ENCODE results near the gene DKC1. TPM values are rescaled to one million over a fixed set of nuclear protein-coding genes. Genes with fewer than 3 reads are reported as not detected.

The DKC1 gene
- total RNA-seq, 2 donors from 2014 or later = 72.8 to 142 TPM

DNA sequence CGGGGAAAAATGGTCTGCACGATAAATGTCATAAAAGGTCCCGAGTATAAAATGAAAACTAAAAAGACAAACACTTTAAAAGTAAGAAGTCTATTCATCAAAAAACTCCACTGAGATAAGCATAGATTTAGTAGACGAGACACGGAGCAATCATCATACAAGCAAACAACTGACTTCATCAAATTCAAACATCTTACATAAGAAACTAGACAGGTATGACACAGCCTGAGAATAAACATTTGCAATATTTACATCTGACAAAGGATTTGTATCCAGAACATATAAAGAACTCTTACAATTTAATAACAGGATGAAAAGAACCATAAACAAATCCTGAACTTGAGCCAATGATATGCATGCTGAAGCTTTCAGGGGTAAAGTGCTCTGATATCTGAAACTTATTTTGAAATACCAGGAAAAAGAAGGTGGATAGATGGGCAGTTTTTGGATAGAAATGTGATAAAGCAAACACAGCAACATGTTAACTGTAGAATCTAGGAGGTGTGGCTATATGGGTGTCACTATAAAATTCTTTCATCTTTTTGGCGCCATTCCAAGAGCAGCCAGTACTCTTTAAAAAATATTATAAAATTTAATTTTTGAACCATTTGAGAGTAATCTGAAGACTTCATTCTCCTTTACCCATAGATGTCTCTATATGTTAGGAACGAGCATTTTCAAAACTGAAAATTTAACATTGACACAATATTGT lies 30.6 kb downstream of the DKC1 start:
- no peak overlapping the region for H3K4me3 Mint-ChIP-seq
- H3K4me1 Mint-ChIP-seq = no peaks in the 10 kb centered on the region
- no peaks in the 10 kb centered on the region for H3K27me3 Mint-ChIP-seq
- no peak overlapping the region for H3K27ac Mint-ChIP-seq
- H3K36me3 Mint-ChIP-seq (ENCODE audit: low read depth) = peaks cover 4% of the 10 kb centered on the region
- ATAC-seq (replicated peaks) = no peak
- H3K9me3 Mint-ChIP-seq = no peaks in the 10 kb centered on the region

DNA sequence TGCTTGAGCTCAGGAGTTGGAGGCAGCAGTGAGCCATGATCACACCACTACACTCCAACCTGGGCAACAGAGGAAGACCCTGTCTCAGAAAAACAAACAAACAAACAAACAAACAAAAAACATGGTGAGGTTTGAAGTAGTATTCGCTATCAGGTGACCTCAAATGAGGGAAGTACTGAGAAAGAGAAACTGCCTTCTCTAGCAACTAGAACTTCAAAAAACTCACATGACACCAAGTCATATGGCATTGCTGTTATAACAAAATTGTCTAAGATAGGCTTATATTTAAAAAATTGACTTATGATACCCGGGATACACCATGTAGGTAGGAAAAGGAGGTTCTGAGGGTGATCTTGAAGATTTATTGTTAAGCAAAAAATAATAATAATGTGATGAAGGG lies 32.4 kb downstream of the DKC1 start:
- peaks cover 8% of the 10 kb centered on the region for H3K4me1 Mint-ChIP-seq
- ATAC-seq (replicated peaks) = no peak
- no peaks in the 10 kb centered on the region for H3K27me3 Mint-ChIP-seq
- H3K36me3 Mint-ChIP-seq (ENCODE audit: low read depth) = peaks cover 4% of the 10 kb centered on the region
- no peak overlapping the region for H3K4me3 Mint-ChIP-seq
- no peak overlapping the region for H3K27ac Mint-ChIP-seq
- H3K9me3 Mint-ChIP-seq = no peaks in the 10 kb centered on the region

DNA sequence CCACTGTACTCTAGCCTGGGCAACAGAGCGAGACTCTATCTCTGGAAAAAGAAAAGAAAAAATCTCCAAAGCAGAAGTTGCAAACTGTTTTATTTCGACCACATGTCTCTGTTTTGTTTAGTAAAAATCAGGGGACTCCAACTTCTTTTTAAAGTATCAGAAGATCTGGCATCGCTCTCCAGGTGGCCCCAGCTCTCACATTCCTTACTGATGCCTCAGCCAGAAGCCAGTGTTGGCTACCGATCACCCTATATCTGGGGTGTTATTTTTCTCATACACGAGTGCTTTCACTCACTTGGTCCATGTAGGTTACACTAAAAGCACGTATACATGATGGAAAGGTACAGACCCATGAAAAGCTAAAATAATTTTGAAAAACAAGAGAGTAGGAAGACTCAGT lies 34.3 kb downstream of the DKC1 start:
- ATAC-seq (replicated peaks) = no peak
- Mint-ChIP-seq H3K4me3 (no peak overlapping the region), H3K4me1 (peaks cover 8% of the 10 kb centered on the region), H3K27ac (no peak overlapping the region), H3K36me3 (ENCODE audit: low read depth) (no peaks in the 10 kb centered on the region), H3K9me3 (no peaks in the 10 kb centered on the region), H3K27me3 (no peaks in the 10 kb centered on the region)

DNA sequence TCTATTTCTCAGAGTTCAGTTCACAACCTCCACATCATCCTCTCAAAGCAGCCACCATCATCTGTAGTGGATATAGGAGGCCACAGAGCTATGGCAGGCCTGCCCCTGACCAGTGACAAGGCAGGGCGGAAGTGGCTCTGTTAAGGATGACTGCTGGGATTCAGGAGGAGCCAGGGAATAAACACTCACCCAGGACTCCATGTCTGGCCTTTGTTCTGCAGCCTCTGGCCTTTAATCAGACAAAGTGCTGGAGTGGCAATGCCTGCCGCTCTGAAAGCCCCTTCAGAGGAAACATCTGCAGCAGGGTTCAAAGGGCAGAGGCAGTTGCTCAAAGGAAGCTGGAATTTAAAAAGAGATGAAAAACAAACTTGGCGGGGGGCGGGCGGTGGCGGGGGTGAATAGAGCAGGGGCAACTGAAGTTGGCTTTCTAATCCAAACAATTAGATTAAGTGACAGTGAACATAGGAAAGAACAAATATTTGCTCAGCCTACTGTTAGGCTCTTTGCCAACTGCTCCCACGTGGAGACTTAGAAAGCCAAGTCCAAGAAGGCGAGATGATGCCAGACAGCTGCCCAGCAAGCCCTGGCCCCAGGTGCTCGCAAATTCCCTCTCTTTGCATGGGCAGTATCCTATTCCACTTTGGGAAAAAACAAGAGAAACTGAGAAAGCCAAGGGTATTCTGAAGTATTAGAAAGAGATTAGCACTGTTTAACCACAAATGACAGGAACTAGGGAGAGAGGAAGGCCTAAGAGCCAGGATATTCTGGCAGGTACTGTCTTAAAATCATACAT lies 37.1 kb downstream of the DKC1 start:
- no peak for ATAC-seq (replicated peaks)
- Mint-ChIP-seq H3K27me3 (no peaks in the 10 kb centered on the region), H3K27ac (peak overlapping the region; percentile 95), H3K4me3 (peak overlapping the region; percentile 73), H3K9me3 (no peaks in the 10 kb centered on the region), H3K36me3 (ENCODE audit: low read depth) (no peaks in the 10 kb centered on the region), H3K4me1 (peaks cover 8% of the 10 kb centered on the region)

DNA sequence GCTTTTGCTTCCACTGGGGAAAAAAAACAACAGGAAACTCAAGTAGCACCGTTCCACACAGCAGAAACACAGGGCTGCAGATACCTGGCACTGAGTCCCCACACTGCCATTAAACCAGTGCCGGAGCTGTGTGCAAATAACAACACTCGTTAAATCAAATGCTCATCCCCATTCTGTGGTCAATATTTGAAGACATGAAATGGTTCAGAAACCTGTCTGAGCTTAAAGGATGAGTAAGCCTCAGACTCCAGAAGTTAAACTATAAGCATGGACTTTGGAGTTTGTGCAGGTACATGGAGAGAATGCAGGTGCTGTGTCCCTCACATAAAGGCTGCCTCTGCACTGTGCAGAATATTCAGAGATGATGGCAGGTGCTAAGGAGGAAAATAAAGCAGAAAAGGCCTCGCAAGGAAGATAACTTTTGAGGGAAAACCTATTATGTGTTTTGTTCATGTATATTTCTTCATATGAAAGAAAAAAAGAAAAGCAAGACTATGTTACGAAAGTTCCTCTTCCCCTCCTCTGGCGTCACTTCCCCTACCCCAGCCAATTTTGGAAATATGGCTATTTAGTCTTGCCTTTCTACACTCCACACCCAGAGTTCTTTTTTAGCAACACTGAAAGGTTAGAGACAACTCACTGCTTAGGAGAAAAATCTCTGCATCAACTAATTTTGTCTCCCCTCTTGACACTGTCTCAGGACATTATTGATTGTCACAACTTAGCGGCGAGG lies 38.0 kb downstream of the DKC1 start:
- Mint-ChIP-seq H3K9me3 (no peaks in the 10 kb centered on the region), H3K4me3 (no peak overlapping the region), H3K27me3 (no peaks in the 10 kb centered on the region), H3K27ac (no peak overlapping the region), H3K36me3 (ENCODE audit: low read depth) (no peaks in the 10 kb centered on the region), H3K4me1 (peaks cover 8% of the 10 kb centered on the region)
- ATAC-seq (replicated peaks) = no peak

DNA sequence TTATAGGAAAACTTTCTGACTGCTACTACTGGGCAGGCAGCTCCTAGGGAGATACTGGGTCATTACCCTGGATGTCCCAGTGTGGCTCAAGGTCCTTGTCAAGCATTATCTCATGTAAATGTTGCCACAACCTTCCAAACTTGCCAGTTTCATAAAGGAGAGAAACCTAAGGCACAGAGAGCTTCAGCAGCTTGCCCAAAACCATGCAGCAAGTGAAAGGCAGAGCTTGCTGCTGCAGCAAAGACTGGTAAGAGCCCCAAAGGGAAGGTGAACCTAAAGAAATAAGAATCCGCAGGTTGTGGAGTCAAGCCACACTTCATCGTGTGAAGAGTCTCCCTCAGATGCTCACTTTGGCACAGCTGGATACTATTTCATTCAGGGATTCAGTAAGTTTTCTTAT lies 40.3 kb downstream of the DKC1 start:
- Mint-ChIP-seq H3K27ac (no peak overlapping the region), H3K4me1 (peaks cover 8% of the 10 kb centered on the region), H3K27me3 (peaks cover 4% of the 10 kb centered on the region), H3K9me3 (no peaks in the 10 kb centered on the region), H3K36me3 (ENCODE audit: low read depth) (no peaks in the 10 kb centered on the region), H3K4me3 (no peak overlapping the region)
- ATAC-seq (replicated peaks) = no peak

DNA sequence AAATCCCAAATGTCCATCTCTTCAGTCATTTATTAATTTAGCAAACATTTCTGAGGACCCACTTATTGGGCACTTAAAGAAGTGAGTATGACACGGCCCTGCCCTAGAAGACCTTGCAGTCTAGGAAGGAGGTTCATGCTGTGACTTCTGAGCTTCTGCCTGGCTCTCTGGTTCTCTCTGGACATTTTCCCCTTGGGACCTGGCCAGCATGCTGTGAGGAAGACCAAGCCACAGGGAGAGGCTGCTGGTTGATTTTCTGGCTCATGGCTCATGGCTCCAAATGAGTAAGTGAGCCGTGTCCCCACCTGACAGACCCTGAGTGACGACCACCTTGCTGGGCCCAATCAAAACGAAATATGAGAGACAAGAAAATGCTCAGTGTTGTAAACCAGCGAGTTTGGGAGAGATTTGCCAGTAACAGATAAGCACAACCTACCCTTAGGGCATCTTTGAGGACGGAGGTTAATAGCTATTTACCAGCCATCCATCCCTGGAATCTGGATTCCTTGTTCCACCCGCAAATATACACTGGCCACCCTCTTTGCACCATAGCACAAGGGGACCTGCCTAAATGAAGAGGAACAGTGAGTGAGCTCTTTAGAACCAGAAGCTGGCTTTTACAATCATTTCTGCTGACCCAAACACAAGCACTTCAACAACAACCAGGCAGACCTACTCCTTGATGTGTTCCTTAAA lies 41.7 kb downstream of the DKC1 start:
- H3K9me3 Mint-ChIP-seq = no peaks in the 10 kb centered on the region
- H3K36me3 Mint-ChIP-seq (ENCODE audit: low read depth) = no peaks in the 10 kb centered on the region
- H3K27me3 Mint-ChIP-seq = peaks cover 4% of the 10 kb centered on the region
- H3K27ac Mint-ChIP-seq = no peak overlapping the region
- peak overlapping the region; percentile 77 for H3K4me3 Mint-ChIP-seq
- peaks cover 3% of the 10 kb centered on the region for H3K4me1 Mint-ChIP-seq
- no peak for ATAC-seq (replicated peaks)

DNA sequence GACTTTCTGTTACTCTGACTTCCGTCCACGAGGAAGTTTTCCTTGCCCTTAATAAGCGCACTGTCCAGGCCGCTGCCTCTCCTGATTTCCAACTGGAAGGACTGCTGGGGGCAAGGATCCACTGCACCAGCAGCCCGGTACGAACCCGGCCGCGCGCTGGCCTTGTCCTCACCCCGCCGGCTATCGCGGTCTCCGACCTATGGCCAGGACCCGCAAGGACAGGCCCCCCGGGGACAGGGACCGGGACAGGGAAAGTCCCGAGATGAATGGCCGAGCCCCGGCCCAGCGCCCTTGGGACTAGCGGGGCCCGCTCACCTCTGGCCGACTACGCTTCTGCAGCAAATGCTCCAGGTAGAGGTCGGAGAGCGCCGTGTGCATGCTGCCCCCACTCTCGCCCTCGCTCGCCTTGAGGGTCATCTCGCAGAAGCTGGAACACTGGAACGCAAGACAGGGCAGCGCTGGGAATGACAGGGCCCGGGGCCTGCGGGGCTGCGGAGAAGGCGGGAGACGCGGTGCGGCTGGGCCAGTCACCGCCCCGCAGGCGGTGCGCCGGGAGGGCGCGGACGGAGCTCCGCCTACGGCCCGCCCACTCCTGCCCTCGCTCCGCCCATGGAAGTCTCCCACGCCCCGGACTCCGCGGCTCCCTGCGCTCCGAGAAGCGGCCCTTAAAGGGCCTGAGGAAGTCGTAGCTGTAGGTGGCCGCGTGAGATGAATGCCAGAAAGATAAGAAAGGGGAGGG lies 42.5 kb downstream of the DKC1 start, which contains the start of gene MPP1:
MPP1 (minus strand) TSS at position 529 of the 739 bp plus-strand sequence; CDS start at position 417, 112 bp downstream.
- no peak within 1 kb of the TSS for H3K27ac Mint-ChIP-seq
- peak; percentile 85 for ATAC-seq (replicated peaks)
- no peaks in the 10 kb centered on the region for H3K9me3 Mint-ChIP-seq
- H3K4me3 Mint-ChIP-seq = peak within 1 kb of the TSS; percentile 77
- H3K4me1 Mint-ChIP-seq = no peaks in the 10 kb centered on the region
- no peaks in the 10 kb centered on the region for H3K36me3 Mint-ChIP-seq (ENCODE audit: low read depth)
- peaks cover 4% of the 10 kb centered on the region for H3K27me3 Mint-ChIP-seq

DNA sequence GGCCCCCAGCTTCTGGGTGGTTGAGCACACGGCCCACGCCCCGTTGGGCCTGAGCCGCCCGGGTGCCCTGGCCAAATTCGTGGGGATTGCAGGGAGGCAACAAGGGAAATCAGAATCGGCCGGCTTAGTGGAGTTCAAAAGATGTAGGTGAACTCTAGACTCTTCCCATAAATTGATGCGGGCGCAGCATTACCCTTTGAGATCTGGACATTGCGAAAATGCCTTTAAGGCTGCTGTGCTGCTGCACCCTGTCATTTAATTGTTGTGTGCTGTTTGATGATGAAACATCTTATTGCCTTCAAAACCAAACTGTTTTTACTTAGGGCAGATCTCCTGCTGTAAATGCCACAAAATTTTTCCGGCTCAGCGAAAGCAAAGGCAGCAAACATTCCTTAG lies 43.0 kb downstream of the DKC1 start:
- Mint-ChIP-seq H3K4me1 (no peaks in the 10 kb centered on the region), H3K36me3 (ENCODE audit: low read depth) (no peaks in the 10 kb centered on the region), H3K9me3 (no peaks in the 10 kb centered on the region), H3K4me3 (peak overlapping the region; percentile 77), H3K27me3 (peaks cover 4% of the 10 kb centered on the region), H3K27ac (no peak overlapping the region)
- ATAC-seq (replicated peaks) = no peak

DNA sequence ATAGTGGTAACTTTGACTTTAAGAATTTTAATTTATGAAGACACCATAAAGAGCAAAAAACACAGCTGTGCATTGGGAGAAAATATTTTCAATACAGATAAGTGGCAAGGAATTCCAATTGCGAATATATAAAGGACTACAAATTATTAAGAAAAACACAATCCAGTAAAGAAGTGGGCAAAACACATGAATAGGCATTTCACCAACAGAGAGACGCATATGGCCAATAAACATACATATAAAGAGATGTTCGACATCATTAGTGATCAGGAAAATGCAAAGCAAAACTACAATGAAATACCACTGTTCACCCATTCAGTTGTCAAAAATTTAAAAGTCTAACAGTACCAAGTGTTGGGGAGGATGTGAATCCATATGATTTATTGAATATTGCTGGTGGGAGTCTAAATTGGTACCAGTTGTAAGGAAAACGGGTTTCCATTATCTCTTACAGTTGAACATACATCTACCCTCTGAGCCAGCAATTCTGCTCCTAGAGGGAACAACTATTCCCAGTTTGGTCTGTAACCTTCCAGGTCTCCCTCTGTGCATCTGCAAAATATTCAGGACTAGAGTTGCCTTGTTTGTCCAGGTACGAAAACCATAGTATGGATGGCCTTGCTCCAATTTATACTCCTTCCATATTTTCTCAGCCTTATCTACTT lies 44.3 kb downstream of the DKC1 start:
- ATAC-seq (replicated peaks) = no peak
- Mint-ChIP-seq H3K9me3 (no peaks in the 10 kb centered on the region), H3K4me1 (no peaks in the 10 kb centered on the region), H3K27me3 (peaks cover 4% of the 10 kb centered on the region), H3K36me3 (ENCODE audit: low read depth) (no peaks in the 10 kb centered on the region), H3K4me3 (no peak overlapping the region), H3K27ac (no peak overlapping the region)

DNA sequence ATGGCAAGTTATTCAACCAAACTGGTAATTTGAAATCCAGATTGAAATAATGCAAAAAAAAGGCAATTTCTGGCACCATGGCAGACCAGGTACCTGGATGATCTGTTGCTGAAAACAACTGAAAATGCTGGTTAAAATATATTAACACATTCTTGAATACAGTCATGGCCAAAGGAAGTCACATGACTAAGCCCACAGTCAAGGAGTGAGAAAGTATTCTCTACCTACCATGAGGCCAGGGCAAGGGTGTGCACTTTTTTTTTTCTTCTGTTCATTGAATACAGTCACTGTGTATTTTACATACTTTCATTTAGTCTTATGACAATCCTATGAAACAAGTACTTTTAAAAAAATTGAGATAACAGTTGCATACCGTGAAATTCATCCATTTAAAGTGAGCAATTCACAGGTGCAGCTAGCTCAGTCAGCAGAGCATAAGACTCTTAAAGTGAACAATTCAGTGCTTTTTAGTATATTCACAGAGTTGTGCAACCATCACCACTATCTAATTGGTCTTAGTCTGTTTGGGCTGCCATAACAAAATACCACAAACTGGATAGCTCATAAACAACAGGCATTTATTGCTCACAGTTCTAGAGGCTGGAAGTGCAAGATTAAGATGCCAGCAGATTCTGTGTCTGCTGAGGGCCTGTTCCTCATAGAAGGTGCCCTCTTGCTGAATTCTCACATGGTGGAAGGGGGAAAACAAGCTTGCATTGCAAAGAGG lies 47.4 kb downstream of the DKC1 start:
- peaks cover 9% of the 10 kb centered on the region for H3K27me3 Mint-ChIP-seq
- H3K9me3 Mint-ChIP-seq = no peaks in the 10 kb centered on the region
- H3K36me3 Mint-ChIP-seq (ENCODE audit: low read depth) = no peaks in the 10 kb centered on the region
- peak; percentile 80 for ATAC-seq (replicated peaks)
- H3K4me3 Mint-ChIP-seq = no peak overlapping the region
- H3K4me1 Mint-ChIP-seq = no peaks in the 10 kb centered on the region
- no peak overlapping the region for H3K27ac Mint-ChIP-seq

DNA sequence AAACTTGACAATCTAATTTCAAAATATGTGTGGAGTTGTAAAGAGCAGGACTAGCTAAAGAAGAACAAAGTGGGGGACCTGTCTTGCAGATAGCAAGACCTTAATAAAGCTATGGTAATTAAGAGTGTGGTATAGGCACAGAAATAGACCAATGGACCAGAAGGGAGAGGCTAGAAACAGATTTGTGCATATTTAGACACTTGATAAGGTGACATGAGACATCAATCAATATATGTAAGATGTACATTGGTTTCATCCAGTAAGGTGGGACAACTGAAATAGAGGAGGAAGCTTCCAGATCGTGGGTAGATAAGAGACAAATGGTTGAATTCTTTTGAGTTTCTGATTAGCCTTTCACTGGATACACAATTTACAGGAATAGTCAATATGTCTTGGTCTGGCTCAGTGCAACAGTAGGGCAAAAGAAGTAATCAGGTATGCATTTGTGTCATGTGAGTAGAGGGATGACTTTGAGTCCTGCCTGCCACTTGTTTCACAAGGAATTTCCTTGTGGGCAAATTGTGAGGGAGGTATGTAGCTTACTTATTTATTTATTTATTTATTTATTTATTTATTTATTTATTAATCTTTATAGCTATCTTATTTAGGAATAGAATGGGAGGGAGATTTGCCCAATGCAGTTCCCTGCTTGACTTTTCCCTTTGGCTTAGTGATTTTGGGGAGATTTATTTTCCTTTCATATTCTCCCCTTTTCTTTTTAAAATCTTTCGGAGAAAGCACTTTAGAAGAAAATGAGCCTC lies 49.9 kb downstream of the DKC1 start:
- no peak for ATAC-seq (replicated peaks)
- H3K4me3 Mint-ChIP-seq = no peak overlapping the region
- H3K4me1 Mint-ChIP-seq = no peaks in the 10 kb centered on the region
- peaks cover 6% of the 10 kb centered on the region for H3K27me3 Mint-ChIP-seq
- no peaks in the 10 kb centered on the region for H3K36me3 Mint-ChIP-seq (ENCODE audit: low read depth)
- H3K9me3 Mint-ChIP-seq = no peaks in the 10 kb centered on the region
- H3K27ac Mint-ChIP-seq = no peak overlapping the region

All from activated T-helper 17 cell treated with anti-CD3 and anti-CD28 coated beads, Interleukin-2, amount 50 U/mL, for 72 hours (primary cell).